ENCODE measurements around the gene PTGES3L.
A peak's percentile ranks its signal among the peaks of the same experiment; 100 is the strongest.

PTGES3L gene

DNA sequence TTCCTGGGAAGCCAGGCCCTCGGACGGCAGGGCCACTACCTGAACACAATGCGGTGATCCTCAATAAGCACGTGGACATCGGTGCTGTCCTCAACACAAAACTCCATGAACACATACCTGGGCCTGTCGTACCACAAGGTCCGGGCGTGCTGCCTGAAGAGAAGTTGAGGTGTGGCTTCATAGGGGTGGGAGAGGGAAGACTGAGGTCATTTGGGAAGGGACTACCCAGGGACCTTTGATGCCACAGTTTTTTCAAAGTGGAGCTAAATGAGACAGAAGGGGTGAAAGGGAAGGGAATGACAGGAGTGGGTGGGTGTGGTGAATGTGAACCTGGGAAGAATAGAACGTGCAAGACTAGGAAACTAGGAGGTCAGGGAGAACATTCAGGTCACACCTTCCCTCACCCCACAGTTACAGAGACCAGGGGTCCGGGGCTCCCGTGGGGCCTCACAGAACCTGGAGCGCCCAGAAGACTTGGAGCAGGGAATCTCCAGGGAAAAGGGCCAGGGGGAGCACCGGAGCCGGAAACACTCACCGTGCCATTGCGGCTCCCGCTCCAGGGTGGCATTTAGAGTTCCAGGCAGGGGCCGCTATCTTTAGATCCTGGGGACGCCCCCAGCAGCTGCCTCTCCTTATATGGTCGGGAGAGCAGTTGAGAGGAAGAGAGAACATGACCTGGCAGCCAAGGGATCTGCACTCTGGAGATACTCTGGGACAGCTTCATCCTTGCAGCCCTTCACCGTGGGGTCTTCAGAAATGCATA, at the start of gene PTGES3L:
Gene PTGES3L (minus strand): TSS at position 570 of the 763 bp plus-strand sequence. CDS start 27 bp downstream, at position 543.
- DNase-seq: peak in 1 of 2 donors; percentile 11

DNA sequence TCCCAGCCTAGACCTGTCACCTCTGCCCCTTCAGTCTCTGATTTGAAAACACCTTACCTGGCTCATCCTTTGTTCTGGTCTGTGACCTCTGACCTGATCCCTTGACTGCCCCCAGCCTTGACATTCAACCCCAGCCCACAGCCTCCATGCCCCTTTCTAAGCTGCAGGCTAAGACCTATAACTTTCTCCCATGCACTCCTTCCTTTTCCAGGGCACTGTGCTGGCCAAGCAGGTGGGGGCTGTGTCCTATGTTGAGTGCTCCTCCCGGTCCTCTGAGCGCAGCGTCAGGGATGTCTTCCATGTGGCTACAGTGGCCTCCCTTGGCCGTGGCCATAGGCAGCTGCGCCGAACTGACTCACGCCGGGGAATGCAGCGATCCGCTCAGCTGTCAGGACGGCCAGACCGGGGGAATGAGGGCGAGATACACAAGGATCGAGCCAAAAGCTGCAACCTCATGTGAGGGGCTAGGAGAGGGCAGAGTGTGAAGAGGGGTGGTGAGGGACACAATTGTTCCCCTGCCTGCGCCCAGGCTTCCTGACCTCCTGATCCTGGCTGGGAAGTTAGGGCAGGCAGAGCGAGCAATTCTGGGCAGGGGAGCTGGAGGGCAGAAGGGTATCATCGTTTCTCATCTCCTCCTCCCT, 48.5 kb upstream of the PTGES3L start:
- no peak for DNase-seq

- DNase-seq: no peak
Observed at GRCh38 chr17:43027091-43028032, 47.5 kb upstream of the PTGES3L start.

- DNase-seq: no peak
Observed at GRCh38 chr17:43026595-43026994, 46.7 kb upstream of the PTGES3L start.

DNA sequence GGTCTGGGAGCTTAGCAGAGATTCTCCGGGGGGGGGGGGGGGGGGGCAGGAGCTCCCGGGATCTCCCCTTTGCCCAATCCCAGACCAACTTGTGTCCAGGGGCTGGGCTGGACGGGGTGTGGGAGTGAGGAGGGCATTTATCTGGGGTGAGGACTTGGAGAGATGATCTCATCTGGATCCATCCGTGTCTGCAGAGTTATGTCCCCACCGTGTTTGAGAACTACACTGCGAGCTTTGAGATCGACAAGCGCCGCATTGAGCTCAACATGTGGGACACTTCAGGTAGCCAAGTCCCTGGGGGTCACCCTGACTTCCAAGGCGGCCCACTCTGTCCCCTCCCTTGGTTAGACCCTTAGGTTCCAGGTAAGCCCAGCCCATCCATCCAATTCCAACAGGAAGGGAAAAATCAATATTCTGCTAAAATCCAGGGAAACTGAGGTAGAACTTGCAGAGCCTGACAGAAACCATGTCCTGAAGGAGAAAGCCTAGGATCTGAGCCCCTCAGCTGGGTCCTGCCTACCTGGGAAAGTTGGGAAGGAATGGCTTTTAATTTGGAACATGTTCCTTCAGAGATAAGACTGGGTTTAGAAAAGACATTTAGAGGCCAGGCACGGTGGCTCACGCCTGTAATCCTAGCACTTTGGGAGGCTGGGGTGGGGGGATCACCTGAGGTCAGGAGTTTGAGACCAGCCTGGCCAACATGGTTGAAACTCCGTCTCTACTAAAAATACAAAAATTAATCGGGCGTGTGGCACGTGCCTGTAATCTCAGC, 46.1 kb upstream of the PTGES3L start:
- DNase-seq: no peak

- DNase-seq: no peak
Observed at GRCh38 chr17:43025290-43025657, 45.4 kb upstream of the PTGES3L start.

DNA sequence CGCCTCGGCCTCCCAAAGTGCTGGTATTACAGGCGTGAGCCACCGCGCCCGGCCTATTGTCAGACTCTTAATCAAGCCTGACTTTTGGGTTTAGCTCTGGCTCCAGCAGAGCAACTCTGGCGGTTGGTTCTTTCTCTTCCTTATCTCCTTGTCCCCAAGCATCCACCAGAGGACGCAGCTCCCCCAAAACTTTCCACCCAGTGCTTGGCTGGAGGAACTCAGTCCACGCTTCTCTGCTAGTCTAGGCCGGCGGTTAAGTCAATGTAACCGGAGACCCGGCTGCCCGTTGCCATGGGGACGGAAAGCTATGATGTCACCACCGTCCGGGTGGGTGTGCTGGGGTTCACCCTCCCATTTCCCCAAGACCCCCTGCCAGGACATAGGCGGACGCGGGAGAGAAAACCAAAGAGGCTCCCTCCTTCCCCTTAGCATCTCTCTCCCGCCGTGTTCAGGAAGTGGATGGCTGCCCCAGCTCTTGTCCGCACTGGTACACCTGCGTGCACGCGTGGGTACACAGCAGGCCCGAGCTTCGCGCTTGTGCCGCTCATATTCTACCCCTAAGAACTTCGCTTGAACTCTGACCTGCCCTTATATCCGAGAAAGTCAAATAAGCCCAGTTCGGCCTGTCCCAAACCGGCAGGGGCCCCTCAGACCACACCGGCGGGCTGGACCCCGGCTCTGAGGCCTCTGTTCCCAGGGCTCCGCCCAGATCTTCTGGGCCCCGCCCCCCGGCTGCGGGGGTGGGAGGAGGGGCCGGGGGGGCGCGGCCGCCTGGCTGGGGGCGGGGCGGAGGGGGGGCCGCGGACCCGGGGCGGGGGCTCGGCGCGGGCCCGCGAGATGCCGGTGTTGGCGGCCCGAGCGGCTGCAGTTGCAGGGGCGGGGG, 44.8 kb upstream of the PTGES3L start, which contains the start of gene RND2:
Gene RND2 (plus strand): TSS at position 825 of the 883 bp plus-strand sequence. CDS start 117 bp downstream, outside the sequence.
- DNase-seq: peak; percentile 88 to 90

DNA sequence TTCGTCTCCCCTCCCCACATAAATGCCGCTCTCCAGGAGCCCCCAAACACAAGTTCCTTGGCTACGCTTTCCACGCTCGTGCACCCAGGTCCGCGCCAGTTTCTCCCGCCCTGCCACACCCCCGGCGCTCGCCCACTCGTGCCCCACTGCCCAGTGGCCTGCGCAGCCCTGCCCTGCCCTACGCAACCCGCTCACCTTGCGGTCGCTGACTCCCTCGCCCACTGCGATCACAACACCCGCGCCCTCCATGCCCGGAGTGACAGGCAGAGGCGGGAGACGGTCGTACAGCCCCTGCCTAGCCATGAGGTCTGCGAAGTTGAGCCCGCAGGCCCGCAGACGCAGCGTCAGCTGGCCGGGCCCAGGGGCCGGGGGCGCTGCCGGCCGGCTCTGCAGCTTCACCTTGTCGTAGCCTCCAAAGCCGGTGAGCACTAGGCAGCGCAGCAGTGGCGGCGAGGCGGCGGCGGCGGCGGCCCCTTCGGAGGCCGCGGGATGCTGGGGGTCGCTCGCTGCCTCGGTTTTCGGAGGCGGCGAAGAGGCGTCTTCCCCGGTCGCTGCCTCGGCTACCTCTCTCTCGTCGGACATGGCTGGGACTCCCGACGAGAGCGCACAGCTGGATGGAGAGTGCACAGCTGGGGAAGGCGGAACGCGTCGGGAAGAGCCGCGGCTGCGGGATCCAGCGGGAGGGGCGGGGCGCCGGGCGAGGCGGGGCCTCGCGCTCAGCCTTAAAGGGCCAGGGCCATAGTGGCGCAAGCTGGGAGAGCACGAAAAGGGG, 42.0 kb upstream of the PTGES3L start, which contains the start of gene VAT1:
Gene VAT1 (minus strand): TSS at position 645 of the 772 bp plus-strand sequence. CDS start 63 bp downstream, at position 582.
- peak; percentile 54 to 59 for DNase-seq

DNA sequence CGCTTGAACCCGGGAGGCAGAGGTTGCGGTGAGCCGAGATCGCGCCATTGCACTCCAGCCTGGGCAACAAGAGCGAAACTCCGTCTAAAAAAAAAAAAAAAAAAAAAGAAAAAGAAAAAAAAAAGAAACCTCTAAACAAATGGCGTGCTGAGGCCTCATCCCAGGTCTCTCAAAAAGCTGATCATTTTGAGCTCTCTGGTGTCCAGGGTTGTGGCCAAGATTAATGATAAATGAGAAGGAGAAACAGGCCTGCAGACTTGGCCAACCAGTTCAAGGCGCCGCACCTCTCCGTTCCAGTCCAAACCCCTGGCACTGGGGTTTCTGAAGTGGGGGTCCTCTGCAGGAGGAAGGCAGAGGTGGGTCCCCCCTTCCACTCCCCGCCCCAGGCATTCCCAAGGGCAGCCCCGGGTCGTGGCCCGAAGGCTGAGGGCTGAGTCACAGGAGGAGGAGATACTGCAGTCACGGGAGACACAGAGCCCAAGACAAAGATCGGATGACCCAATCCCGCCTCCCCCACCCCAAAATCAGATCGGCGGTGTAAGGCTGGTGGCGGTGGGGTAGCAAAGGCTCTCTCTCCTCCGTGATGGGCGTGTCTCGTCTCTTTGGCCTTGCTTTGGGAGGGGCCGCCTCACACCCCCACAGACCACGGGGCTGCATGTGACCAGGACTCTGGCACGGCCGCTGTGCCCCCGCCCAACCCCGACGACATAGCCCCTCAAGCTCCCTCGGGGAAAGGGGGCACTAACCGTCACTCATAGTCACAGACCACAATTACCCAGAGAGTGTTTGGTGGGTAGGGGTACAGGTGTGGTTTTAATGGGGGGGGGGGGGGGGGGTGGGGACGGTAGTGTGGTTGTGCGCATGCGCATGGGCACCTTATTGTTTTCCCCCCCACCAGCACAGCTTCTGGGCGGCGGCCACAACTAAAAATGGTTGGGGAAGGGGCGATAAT, 41.2 kb upstream of the PTGES3L start:
- peak; percentile 39 to 41 for DNase-seq

DNA sequence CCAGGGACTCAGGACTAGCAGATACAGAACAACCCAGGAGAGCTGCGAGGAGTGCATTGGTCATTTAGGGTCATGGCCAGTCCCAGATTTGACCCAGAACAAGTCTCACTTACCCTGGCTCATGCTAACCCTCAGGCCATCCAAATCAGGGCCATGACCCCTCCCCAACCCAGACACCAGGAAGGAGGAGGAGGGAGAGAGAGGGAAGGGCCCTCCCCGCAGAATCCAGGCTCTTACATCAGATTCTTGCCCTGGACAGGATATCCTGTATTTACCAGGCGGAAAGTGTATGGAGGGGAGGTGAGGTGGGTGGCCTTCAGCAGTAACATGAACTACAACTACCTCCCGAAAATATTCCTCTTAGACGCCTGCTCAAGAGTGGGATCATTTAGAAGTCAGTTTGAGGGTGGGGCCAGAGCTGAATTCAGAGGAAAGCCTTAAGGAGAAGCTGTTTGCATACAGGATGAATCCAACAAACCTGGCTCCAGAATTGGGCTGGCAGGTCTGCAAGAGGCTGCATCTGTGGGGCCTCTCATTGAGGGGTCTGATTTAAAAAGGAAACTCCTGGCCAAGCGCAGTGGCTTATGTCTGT, 40.2 kb upstream of the PTGES3L start:
- no peak for DNase-seq

DNA sequence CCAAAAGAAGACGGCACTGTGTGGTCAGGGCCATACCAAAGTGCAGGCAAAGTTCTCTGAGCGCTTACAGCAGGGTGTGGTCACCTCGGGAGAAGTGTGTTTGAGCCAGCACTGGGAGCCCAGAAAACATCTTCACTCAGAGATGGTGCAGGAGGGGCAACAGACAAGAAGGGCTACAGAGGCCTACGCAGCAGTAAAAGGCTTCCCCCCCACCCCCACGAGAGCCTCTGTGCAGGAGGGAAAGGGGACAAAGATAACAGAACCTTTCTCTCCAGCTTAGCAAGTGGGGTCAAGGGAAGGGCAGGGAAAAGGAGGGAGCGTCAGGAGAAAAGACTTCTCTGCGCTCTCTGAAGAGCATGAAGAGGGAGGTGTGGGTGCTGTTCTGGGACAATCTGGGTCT, 39.5 kb upstream of the PTGES3L start:
- DNase-seq: no peak

DNA sequence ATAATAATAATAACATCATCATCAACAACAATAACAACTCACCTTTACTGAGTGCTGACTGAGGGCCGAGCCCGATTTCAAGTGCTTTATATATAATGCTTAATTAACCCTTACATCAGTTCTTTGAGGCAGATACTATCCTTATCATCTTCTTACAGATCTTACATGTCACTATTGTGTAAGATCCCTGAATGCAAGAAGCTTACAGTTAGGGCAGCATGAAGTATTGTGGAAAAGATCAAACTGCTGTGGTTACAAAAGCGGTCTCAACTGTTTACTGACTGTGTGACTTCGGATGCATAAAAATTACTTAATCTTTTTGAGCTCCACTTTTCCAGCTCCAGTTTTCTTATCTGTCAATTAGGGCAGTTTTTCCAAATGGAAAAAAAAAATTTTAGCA, 39.1 kb upstream of the PTGES3L start:
- no peak for DNase-seq

- DNase-seq: peak; percentile 55 to 63
Observed at GRCh38 chr17:43018008-43018853, 38.4 kb upstream of the PTGES3L start.

DNA sequence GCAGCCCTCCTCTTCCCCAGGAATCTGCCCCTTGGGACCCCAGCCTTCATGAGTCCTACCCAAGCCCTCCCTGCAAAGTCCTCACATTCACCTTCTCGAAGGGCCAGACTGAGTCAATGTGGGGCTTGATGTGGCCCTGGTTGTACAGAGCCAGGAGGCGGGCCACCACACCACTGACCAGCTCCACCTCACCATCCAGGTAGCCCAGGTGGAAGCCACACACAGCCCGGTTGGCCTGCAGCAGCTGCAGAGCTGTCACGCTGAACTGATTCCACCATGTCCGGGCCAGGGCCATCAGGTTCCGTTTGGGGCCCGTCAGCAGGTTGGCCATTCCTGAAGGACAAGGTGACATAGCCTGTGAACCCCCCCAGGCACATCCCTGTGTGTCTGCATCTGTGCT, 36.3 kb upstream of the PTGES3L start:
- DNase-seq: no peak

DNA sequence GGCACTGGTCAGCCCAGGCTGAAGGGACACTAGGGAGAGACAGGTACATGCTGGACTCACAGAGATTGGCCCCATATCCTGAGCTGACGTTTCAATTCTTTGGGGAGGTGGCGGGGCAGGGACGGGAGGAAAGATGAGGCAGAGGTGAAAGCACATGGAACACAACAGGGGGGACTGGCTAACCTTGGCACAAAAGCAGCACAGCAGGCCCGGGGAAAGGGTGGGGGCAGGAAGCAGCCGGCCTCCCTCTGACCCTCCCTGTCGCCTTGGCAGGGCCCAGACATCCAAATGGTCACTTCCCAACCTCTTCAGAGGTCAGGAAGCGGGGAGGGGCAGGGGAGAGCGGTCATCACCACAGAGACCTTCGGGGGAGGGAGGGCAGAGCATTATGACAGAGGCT, 35.7 kb upstream of the PTGES3L start:
- no peak for DNase-seq

DNA sequence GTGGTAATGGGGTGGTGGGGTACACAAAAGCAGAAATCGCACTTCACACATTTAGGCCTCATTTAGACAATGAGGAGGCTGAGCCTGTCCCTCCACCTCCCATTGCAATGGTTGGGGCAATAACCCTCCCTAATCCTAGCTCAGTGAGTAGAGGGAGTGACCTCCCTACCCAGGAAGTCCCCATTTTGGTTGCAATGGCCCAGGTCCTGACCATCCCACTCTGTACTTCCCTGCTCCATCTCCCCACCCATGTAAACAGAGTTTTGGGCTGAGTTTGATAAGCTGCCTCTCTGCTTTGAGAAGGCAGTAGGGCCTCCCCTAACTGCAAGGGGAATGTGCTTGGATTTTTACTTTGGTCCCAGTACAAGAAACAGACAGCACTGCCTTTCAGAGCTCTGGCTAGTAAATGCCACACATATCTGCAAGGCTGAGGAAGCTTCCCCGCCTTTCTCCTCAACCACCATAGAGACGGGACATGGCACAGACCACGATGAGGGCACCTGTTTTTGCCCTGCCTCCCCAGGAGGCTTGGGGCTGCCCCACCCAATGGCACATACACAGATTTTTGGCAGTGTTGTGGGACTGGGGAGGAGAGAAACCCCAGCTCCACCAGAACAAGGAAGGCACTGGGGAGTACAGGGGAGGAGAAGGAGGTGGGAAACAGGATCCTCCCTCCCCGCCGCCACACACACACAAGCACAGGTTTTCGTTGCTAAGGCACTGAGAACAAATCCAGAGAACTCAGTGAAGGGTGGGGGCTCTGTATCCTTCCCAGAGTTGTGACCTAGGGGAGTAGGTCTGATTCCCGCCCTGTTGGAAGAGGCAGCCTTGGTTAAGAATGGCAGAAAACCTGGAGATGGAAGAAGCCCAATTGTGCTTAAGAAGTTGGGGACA, 35.0 kb upstream of the PTGES3L start:
- DNase-seq: no peak
